BJ (cell line): ENCODE results near the gene CMSS1. TPM values are rescaled to one million over a fixed set of nuclear protein-coding genes. Genes with fewer than 3 reads are reported as not detected.

Experiments
- CTCF ChIA-PET: fragments of 350-600 bp; formaldehyde crosslinking; extraction: SDS; loops from one replicate; lab custom pipeline; 2021; ENCODE audit warnings: antibody characterized with exemption, inconsistent platforms; lab: Yijun Ruan, JAX
- POLR2A ChIA-PET: fragments of 300-600 bp; sonication (Branson Sonifier 250); formaldehyde crosslinking; extraction: SDS; loops from one replicate; lab custom pipeline; 2021; ENCODE audit warnings: antibody characterized with exemption; lab: Charles Lee
- DNase-seq: peaks from one replicate; pipeline ENCODE4 v3.0.0-alpha.2; 2011; ENCODE audit warnings: low read depth
- H3K27me3 ChIP-seq: 2 replicates; pipeline ENCODE4 v1.6.0; 2011; ENCODE audit warnings: low read length; ENCODE audit not compliant: control insufficient read depth, insufficient read depth
- H3K36me3 ChIP-seq: 2 replicates; pipeline ENCODE4 v1.5.1; 2011; ENCODE audit warnings: low read length; ENCODE audit not compliant: control insufficient read depth, insufficient read depth
- H3K4me3 ChIP-seq: 2 replicates; pipeline ENCODE4 v1.5.1; 2011; ENCODE audit warnings: low read depth, mild to moderate bottlenecking, control low read depth, low read length
- polyA plus RNA-seq: library from polyadenylated mRNA; depleted of rRNA; stranded (reverse); fragments of >200 nt; gene quantifications from 2 replicates; pipeline ENCODE4 v1.2.3, GENCODE V29; 2011
- TF ChIP-seq, protein P1 (sequence below): IDR thresholded peaks from 2 replicates; pipeline ENCODE4 v1.5.1; 2011; ENCODE audit warnings: low read depth, mild to moderate bottlenecking, control low read depth, inconsistent platforms, low read length, moderate library complexity; ENCODE audit not compliant: insufficient read depth

Gene CMSS1
- polyA plus RNA-seq, 1 experiment: 6.7 TPM

DNA sequence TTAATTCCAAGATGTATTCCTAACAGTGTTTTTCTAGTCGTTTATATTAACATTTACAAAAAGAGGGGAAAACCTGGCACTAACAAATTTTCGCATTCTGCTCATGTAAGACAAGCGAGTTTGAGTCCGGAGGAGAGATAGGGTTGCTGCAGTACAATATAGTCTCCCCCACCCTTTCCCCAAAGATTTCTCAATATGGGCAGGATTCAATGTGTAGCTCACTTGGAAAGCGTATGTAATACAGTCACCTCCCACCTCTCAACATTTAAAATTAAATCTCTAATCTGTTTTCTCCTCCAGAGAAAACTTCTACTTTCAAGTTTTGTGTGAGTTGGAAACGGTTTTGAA, 57.9 kb downstream of the CMSS1 start:
- ChIA-PET POLR2A (interaction anchor here (0.5 to 0.6 kb wide), 2 partner anchors 26 to 643 kb away, joined by 3 to 5 read pairs; no protein-coding TSS in a partner anchor), CTCF (interaction anchor here (0.8 to 1.5 kb wide), 2 partner anchors 138 to 378 kb away, joined by 3 read pairs; no protein-coding TSS in a partner anchor)
- H3K4me3 ChIP-seq: peak overlapping the region; percentile 76
- no peaks in the 10 kb centered on the region for H3K27me3 ChIP-seq
- 0 out of 2 replicates have a peak, but pooled peaks cover 2% of the 10 kb centered on the region for H3K36me3 ChIP-seq
- no peak for DNase-seq
- TF ChIP-seq, protein P1, sequence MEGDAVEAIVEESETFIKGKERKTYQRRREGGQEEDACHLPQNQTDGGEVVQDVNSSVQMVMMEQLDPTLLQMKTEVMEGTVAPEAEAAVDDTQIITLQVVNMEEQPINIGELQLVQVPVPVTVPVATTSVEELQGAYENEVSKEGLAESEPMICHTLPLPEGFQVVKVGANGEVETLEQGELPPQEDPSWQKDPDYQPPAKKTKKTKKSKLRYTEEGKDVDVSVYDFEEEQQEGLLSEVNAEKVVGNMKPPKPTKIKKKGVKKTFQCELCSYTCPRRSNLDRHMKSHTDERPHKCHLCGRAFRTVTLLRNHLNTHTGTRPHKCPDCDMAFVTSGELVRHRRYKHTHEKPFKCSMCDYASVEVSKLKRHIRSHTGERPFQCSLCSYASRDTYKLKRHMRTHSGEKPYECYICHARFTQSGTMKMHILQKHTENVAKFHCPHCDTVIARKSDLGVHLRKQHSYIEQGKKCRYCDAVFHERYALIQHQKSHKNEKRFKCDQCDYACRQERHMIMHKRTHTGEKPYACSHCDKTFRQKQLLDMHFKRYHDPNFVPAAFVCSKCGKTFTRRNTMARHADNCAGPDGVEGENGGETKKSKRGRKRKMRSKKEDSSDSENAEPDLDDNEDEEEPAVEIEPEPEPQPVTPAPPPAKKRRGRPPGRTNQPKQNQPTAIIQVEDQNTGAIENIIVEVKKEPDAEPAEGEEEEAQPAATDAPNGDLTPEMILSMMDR: no peak

DNA sequence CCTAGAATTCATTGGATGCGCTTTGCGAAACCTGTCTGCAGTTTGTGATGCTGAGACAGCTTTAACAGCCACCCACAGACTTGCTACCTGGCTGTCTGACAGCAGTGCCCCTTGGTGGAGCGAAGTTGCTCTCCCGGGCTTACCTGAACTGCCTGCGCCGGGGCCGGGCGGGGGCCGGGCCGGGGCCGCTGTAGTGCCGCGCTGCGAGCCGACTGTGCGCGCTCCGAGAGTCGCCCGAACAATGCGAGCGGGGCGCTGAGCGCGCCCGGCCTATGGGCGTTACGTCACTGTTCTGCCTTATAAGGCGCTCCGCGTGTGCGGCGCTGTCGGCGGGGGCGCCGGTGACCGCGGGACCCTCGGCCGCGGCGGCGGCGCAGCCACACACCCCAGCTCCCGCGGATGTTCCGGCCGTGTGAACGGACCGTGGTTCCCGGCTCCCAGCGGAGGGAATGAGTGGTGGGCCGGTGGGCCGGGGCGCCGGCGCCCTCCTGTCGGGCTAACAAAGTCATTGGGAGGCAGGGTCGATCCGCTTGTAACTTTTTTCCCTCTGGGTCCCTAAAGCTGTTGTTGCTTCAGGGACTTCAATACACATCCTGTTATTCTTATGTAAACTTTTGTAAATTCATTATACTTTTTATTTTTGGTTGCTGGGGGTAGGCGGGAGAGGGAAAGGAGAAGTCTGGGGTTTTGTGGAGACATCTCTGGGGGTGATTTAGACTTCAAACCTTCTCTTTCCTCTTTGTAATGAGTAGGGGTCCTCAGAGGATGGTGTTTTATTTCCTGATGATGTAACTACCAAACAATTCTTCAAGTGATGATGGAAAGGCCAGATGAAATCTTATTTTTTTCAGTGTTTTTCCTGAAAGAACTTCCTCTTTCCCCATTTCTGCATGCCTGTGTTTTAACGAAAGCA, 58.5 kb downstream of the CMSS1 start:
- POLR2A ChIA-PET: interaction anchor here (0.5 kb wide), 1 partner anchor 643 kb away, joined by 5 read pairs; no protein-coding TSS in a partner anchor

DNA sequence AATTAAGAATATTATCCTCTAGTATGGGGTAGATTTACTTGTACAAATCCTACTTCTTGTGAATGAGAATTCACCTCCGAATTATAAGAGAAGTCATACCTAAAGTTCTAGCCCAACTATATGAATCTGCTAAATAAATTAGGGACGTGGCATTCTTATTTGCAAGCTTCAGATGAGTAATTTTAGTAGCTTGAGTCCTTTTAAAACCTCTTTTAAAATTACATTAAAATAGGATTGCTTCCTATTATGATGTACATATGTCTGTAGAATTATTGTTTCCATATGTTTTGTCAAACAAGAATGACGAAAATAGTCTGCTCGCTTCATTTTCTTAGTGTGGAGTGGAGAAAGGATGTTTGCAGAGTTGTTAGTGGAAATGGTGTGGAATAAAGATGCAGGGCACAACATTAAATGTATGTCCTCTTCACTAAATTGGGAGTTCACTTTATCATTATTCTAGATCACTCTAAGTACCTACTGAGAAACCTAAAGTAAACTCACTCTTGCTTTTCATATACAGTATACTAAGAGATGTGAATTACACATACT, 59.4 kb downstream of the CMSS1 start:
- Histone ChIP-seq H3K4me3 (no peak overlapping the region), H3K36me3 (no peaks in the 10 kb centered on the region), H3K27me3 (no peaks in the 10 kb centered on the region)
- TF ChIP-seq, protein P1: no peak
- ChIA-PET CTCF (interaction anchor here (0.9 kb wide), 1 partner anchor 48 kb away, joined by 3 read pairs; no protein-coding TSS in a partner anchor), POLR2A (no interaction called here)
- DNase-seq: no peak

More for the DNA sequence above, 58.5 kb downstream of the CMSS1 start:
- TF ChIP-seq, protein P1: no peak
- Histone ChIP-seq H3K4me3 (peak overlapping the region; percentile 76), H3K27me3 (no peaks in the 10 kb centered on the region), H3K36me3 (no peaks in the 10 kb centered on the region)
- CTCF ChIA-PET: interaction anchor here (1.5 kb wide), 1 partner anchor 137 kb away, joined by 3 read pairs; no protein-coding TSS in a partner anchor
- DNase-seq: no peak

DNA sequence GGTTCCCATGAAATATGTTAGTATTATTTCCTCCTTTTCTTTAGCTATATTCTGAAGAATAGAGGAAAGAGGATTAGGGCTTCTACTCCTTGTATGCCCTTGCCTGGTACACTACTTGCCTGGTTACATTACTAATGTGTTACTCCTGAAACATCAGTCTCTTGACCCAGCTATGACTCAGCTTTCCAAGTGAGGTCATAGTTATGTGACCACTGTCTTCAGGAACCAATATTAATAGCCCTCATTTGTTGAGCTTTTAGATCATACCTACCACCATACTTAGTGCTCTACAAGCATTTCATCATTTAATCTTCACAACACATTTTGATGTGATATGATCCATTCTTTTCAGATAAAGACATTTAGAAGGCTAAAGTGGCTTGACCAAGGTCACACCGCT, 60.3 kb downstream of the CMSS1 start:
- POLR2A ChIA-PET: no interaction called here
- H3K27me3 ChIP-seq: no peaks in the 10 kb centered on the region
- H3K36me3 ChIP-seq: no peaks in the 10 kb centered on the region
- TF ChIP-seq, protein P1: no peak
- CTCF ChIA-PET: interaction anchor here (0.9 to 1.1 kb wide), 2 partner anchors 11 to 48 kb away, joined by 3 read pairs; no protein-coding TSS in a partner anchor
- no peak for DNase-seq
- H3K4me3 ChIP-seq: no peak overlapping the region

DNA sequence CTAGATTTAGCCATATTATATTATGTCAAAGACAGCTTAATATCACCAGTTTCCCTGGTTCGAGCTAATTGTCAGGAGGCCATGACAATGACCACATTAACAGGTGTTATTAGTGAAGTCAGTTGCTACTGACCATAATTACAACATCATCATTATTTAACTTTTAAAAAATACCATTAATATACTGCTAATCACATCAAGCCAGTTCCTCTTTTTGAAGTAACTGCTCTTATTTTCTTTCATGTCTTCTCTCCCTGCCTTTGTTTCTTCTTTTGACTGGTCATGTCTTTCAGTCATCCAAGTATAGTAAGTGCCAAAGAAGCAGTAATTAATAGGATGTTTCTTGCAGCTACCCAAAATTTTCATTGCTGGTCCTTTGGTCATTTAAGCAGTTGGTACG, 61.6 kb downstream of the CMSS1 start:
- POLR2A ChIA-PET: no interaction called here
- CTCF ChIA-PET: no interaction called here

More for the DNA sequence above, 61.6 kb downstream of the CMSS1 start:
- H3K27me3 ChIP-seq: no peaks in the 10 kb centered on the region
- TF ChIP-seq, protein P1: no peak
- no peak for DNase-seq
- no peak overlapping the region for H3K4me3 ChIP-seq
- no peaks in the 10 kb centered on the region for H3K36me3 ChIP-seq
